ENCODE results near the gene MAP2K5. TPM values are rescaled to one million over a fixed set of nuclear protein-coding genes. Genes with fewer than 3 reads are reported as not detected.
"Not testable (repeated sequence)": the region's sequence is repeated elsewhere in the genome, so short reads cannot be mapped to it uniquely, and the experiment has no call there.

Gene MAP2K5
- total and polyA plus RNA-seq, 7 donors, result 9.8 to 24.0 (median 16.5) TPM

GRCh38 chr15:67613211-67613610 lies 70.7 kb downstream of the MAP2K5 start:
- no peak for DNase-seq
- ATAC-seq, result no peak
- H3K4me3 ChIP-seq, result no peak overlapping the region
- no peaks in the 10 kb centered on the region for H3K27me3 ChIP-seq (ENCODE audit: insufficient read depth in 3 of 3, low read length in 2 of 3)
- intact Hi-C loops (cut with DNase I), result no loop called here
- H3K9me3 ChIP-seq, result no peaks in the 10 kb centered on the region
- peaks cover 0 to 3% of the 10 kb centered on the region in 2 donors for H3K36me3 ChIP-seq (ENCODE audit: insufficient read depth in 1 of 2, low read depth in 1 of 2)
- no peak overlapping the region for H3K27ac ChIP-seq
- 44 to 84% (median 46%) methylated on average over 1 of the region's 1 CpG for WGBS, 3 donors
- no peak for TF ChIP-seq CTCF (IDR thresholded peaks at IDR 0.05)
- no peaks in the 10 kb centered on the region for H3K4me1 ChIP-seq

- intact Hi-C loops (cut with DNase I), result no loop called here
- Histone ChIP-seq H3K27ac (no peak overlapping the region), H3K9me3 (no peaks in the 10 kb centered on the region), H3K27me3 (ENCODE audit: insufficient read depth in 3 of 3, low read length in 2 of 3) (no peaks in the 10 kb centered on the region), H3K4me3 (no peak overlapping the region), H3K4me1 (no peaks in the 10 kb centered on the region), H3K36me3 (ENCODE audit: insufficient read depth in 1 of 2, low read depth in 1 of 2) (peaks cover 0 to 3% of the 10 kb centered on the region in 2 donors)
- TF ChIP-seq CTCF (IDR thresholded peaks at IDR 0.05), result no peak
- no peak for ATAC-seq
- 86 to 91% (median 87%) methylated on average over 3 of the region's 3 CpGs for WGBS, 3 donors
- DNase-seq, result no peak
Measured at GRCh38 chr15:67613708-67614107, 71.2 kb downstream of the MAP2K5 start.

GRCh38 chr15:67615131-67615534 lies 72.6 kb downstream of the MAP2K5 start:
- WGBS, 3 donors, result 80 to 90% (median 80%) methylated on average over 6 of the region's 6 CpGs

GRCh38 chr15:67618297-67618696 lies 75.8 kb downstream of the MAP2K5 start:
- WGBS, 3 donors, result 74 to 82% (median 82%) methylated on average over 4 of the region's 4 CpGs

More at GRCh38 chr15:67615131-67615534, 72.6 kb downstream of the MAP2K5 start:
- H3K36me3 ChIP-seq (ENCODE audit: insufficient read depth in 1 of 2, low read depth in 1 of 2); H3K4me3 ChIP-seq; H3K4me1 ChIP-seq; ATAC-seq; H3K9me3 ChIP-seq; H3K27me3 ChIP-seq (ENCODE audit: insufficient read depth in 3 of 3, low read length in 2 of 3); intact Hi-C loops (cut with DNase I); H3K27ac ChIP-seq; DNase-seq: not testable (repeated sequence)

GRCh38 chr15:67622110-67622509 lies 79.6 kb downstream of the MAP2K5 start:
- ATAC-seq, result no peak
- WGBS, 3 donors, result 98% methylated on average over 2 of the region's 2 CpGs
- TF ChIP-seq CTCF (IDR thresholded peaks at IDR 0.05), result no peak

More at GRCh38 chr15:67618297-67618696, 75.8 kb downstream of the MAP2K5 start:
- H3K4me1 ChIP-seq, result no peaks in the 10 kb centered on the region
- intact Hi-C loops (cut with DNase I), result no loop called here
- TF ChIP-seq CTCF (IDR thresholded peaks at IDR 0.05), result no peak
- no peaks in the 10 kb centered on the region for H3K9me3 ChIP-seq
- ATAC-seq, result no peak
- H3K36me3 ChIP-seq (ENCODE audit: insufficient read depth in 1 of 2, low read depth in 1 of 2), result peaks cover 0 to 3% of the 10 kb centered on the region in 2 donors
- no peak for DNase-seq
- no peaks in the 10 kb centered on the region for H3K27me3 ChIP-seq (ENCODE audit: insufficient read depth in 3 of 3, low read length in 2 of 3)
- no peak overlapping the region for H3K27ac ChIP-seq
- no peak overlapping the region for H3K4me3 ChIP-seq

More at GRCh38 chr15:67622110-67622509, 79.6 kb downstream of the MAP2K5 start:
- H3K36me3 ChIP-seq (ENCODE audit: insufficient read depth in 1 of 2, low read depth in 1 of 2), result peaks cover 0 to 5% of the 10 kb centered on the region in 2 donors
- H3K27me3 ChIP-seq (ENCODE audit: insufficient read depth in 3 of 3, low read length in 2 of 3), result no peaks in the 10 kb centered on the region
- intact Hi-C loops (cut with DNase I), result no loop called here
- no peaks in the 10 kb centered on the region for H3K9me3 ChIP-seq
- H3K27ac ChIP-seq, result no peak overlapping the region
- H3K4me1 ChIP-seq, result no peaks in the 10 kb centered on the region
- DNase-seq, result no peak
- no peak overlapping the region for H3K4me3 ChIP-seq

Data from psoas muscle (tissue), 8 donors.